RKO (cell line): ENCODE measurements around the gene TRIM28.
A peak's percentile ranks its signal among the peaks of the same experiment; 100 is the strongest.
"Not testable (repeated sequence)": the region's sequence is repeated elsewhere in the genome, so short reads cannot be mapped to it uniquely, and the experiment has no call there.

Experiments used
- DNase-seq: peaks from one replicate; pipeline ENCODE4 v3.0.0-alpha.2; 2016; ENCODE audit warnings: low spot score

The TRIM28 gene

GRCh38 chr19:58519087-58519354 lies 24.8 kb upstream of the TRIM28 start:
- DNase-seq = peak; percentile 84

GRCh38 chr19:58519355-58520256 lies 24.3 kb upstream of the TRIM28 start, which contains the start of gene ZBTB45:
TSS of gene ZBTB45 (minus strand) at chr19:58519810. CDS start at chr19:58517673, 2,137 bp downstream.
- DNase-seq = peak; percentile 98

GRCh38 chr19:58520257-58520599 lies 23.6 kb upstream of the TRIM28 start:
- DNase-seq = no peak

GRCh38 chr19:58521651-58522050 lies 22.2 kb upstream of the TRIM28 start:
- no peak for DNase-seq

- DNase-seq = no peak
Observed at GRCh38 chr19:58522709-58523108, 21.2 kb upstream of the TRIM28 start.

- DNase-seq = no peak
Observed at GRCh38 chr19:58529405-58529804, 14.5 kb upstream of the TRIM28 start.

GRCh38 chr19:58531034-58531840 lies 12.6 kb upstream of the TRIM28 start:
- DNase-seq = no peak

GRCh38 chr19:58535857-58536256 lies 8.0 kb upstream of the TRIM28 start:
- no peak for DNase-seq

- no peak for DNase-seq
Observed at GRCh38 chr19:58536852-58537798, 6.7 kb upstream of the TRIM28 start.

GRCh38 chr19:58538257-58539168 lies 5.4 kb upstream of the TRIM28 start:
- DNase-seq = no peak

GRCh38 chr19:58539169-58539559 lies 4.7 kb upstream of the TRIM28 start:
- DNase-seq = not testable (repeated sequence)

GRCh38 chr19:58542641-58543372 lies 1.1 kb upstream of the TRIM28 start:
- not testable (repeated sequence) for DNase-seq

- peak; percentile 65 for DNase-seq
Observed at GRCh38 chr19:58544591-58545285, 874 bp downstream of the TRIM28 start.

GRCh38 chr19:58545286-58546018 lies 1.6 kb downstream of the TRIM28 start:
- no peak for DNase-seq

- DNase-seq = no peak
Observed at GRCh38 chr19:58546019-58546530, 2.2 kb downstream of the TRIM28 start.

GRCh38 chr19:58547323-58548312 lies 3.8 kb downstream of the TRIM28 start:
- DNase-seq = no peak

GRCh38 chr19:58548859-58549663 lies 5.2 kb downstream of the TRIM28 start:
- no peak for DNase-seq
